ENCODE results near the gene LACTBL1.

DNA sequence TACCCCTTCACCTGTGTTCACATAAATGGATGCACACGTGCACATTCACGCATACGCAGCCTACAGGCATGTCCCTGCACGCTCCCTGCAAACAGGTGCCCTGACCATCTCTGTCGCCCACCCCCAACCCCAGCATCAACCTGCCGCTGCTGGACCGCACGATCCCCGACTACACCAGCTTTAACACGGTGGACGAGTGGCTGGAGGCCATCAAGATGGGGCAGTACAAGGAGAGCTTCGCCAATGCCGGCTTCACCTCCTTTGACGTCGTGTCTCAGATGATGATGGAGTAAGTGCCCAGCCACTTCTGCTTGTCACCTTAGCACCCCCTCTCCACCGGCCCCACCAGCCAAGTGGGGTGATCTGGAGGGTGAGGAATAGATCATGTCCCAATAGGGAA is 60.4 kb downstream of the LACTBL1 start:
- TF ChIP-seq, protein P1, sequence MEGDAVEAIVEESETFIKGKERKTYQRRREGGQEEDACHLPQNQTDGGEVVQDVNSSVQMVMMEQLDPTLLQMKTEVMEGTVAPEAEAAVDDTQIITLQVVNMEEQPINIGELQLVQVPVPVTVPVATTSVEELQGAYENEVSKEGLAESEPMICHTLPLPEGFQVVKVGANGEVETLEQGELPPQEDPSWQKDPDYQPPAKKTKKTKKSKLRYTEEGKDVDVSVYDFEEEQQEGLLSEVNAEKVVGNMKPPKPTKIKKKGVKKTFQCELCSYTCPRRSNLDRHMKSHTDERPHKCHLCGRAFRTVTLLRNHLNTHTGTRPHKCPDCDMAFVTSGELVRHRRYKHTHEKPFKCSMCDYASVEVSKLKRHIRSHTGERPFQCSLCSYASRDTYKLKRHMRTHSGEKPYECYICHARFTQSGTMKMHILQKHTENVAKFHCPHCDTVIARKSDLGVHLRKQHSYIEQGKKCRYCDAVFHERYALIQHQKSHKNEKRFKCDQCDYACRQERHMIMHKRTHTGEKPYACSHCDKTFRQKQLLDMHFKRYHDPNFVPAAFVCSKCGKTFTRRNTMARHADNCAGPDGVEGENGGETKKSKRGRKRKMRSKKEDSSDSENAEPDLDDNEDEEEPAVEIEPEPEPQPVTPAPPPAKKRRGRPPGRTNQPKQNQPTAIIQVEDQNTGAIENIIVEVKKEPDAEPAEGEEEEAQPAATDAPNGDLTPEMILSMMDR (IDR thresholded peaks at IDR 0.05): no peak
- TF ChIP-seq ZFX (IDR thresholded peaks at IDR 0.05; ENCODE audit: borderline replicate concordance): no peak

Data from 22Rv1 (cell line).